Neural crest cell (in vitro differentiated cells): ENCODE measurements around the gene PCCA. TPM values are rescaled to one million over a fixed set of nuclear protein-coding genes. Genes with fewer than 3 reads are reported as not detected.
"Not testable (repeated sequence)": the region's sequence is repeated elsewhere in the genome, so short reads cannot be mapped to it uniquely, and the experiment has no call there.

ENCODE experiments used
- DNase-seq: peaks from one replicate; pipeline ENCODE4 v3.0.0; 2021; ENCODE audit warnings: low read depth, mixed read lengths, low spot score
- H3K27ac Mint-ChIP-seq: one replicate; pipeline ENCODE4 v1.8.0; 2021; ENCODE audit warnings: mild to moderate bottlenecking, mixed read lengths; ENCODE audit not compliant: unreplicated experiment
- H3K27me3 Mint-ChIP-seq: 2 replicates; pipeline ENCODE4 v1.8.0; 2021; ENCODE audit warnings: low read depth, mild to moderate bottlenecking, mixed read lengths
- H3K36me3 Mint-ChIP-seq: 2 replicates; pipeline ENCODE4 v1.8.0; 2021; ENCODE audit warnings: low read depth, mild to moderate bottlenecking, mixed read lengths
- H3K4me1 Mint-ChIP-seq: 2 replicates; pipeline ENCODE4 v1.8.0; 2021; ENCODE audit warnings: mixed read lengths
- H3K4me3 Mint-ChIP-seq: one replicate; pipeline ENCODE4 v1.8.0; 2021; ENCODE audit warnings: mild to moderate bottlenecking, mixed read lengths
- H3K9me3 Mint-ChIP-seq: 2 replicates; pipeline ENCODE4 v1.8.0; 2021; ENCODE audit warnings: mixed read lengths
- CTCF ChIP-seq: fragments of 200-600 bp; sonication (generic); conservative IDR thresholded peaks from 2 replicates; pipeline ENCODE4 v1.5.0; 2021; ENCODE audit warnings: antibody characterized with exemption, mild to moderate bottlenecking
- total RNA-seq: library from RNA; stranded (reverse); gene quantifications from 2 replicates; pipeline ENCODE4 v1.2.1, GENCODE V29; 2021

PCCA gene
- total RNA-seq, 1 donor from 2014 or later = 40.6 TPM

- H3K36me3 Mint-ChIP-seq = peaks cover 4% of the 10 kb centered on the region
- H3K9me3 Mint-ChIP-seq = peaks cover 3% of the 10 kb centered on the region
- no peaks in the 10 kb centered on the region for H3K4me1 Mint-ChIP-seq
- no peaks in the 10 kb centered on the region for H3K27me3 Mint-ChIP-seq
- no peak overlapping the region for H3K4me3 Mint-ChIP-seq
- no peak for TF ChIP-seq CTCF
- no peak for DNase-seq
- H3K27ac Mint-ChIP-seq = no peak overlapping the region
Observed at GRCh38 chr13:100130930-100131511, 42.1 kb downstream of the PCCA start.

- H3K4me3 Mint-ChIP-seq = no peak overlapping the region
- peaks cover 4% of the 10 kb centered on the region for H3K36me3 Mint-ChIP-seq
- H3K27me3 Mint-ChIP-seq = no peaks in the 10 kb centered on the region
- no peak overlapping the region for H3K27ac Mint-ChIP-seq
- H3K4me1 Mint-ChIP-seq = no peaks in the 10 kb centered on the region
- no peak for DNase-seq
- TF ChIP-seq CTCF = no peak
- H3K9me3 Mint-ChIP-seq = peaks cover 3% of the 10 kb centered on the region
Observed at GRCh38 chr13:100131863-100132574, 43.1 kb downstream of the PCCA start.

GRCh38 chr13:100138859-100139491 lies 50.1 kb downstream of the PCCA start:
- TF ChIP-seq CTCF = no peak
- Mint-ChIP-seq H3K27me3 (no peaks in the 10 kb centered on the region), H3K36me3 (peaks cover 19% of the 10 kb centered on the region), H3K27ac (no peak overlapping the region), H3K9me3 (peaks cover 8% of the 10 kb centered on the region), H3K4me3 (no peak overlapping the region), H3K4me1 (no peaks in the 10 kb centered on the region)
- no peak for DNase-seq

GRCh38 chr13:100139817-100140216 lies 50.9 kb downstream of the PCCA start:
- Mint-ChIP-seq H3K27me3 (no peaks in the 10 kb centered on the region), H3K36me3 (peaks cover 25% of the 10 kb centered on the region), H3K9me3 (peaks cover 11% of the 10 kb centered on the region), H3K27ac (no peak overlapping the region), H3K4me3 (no peak overlapping the region), H3K4me1 (no peaks in the 10 kb centered on the region)
- no peak for DNase-seq
- TF ChIP-seq CTCF = no peak

- Mint-ChIP-seq H3K9me3 (peaks cover 14% of the 10 kb centered on the region), H3K27ac (no peak overlapping the region), H3K4me1 (no peaks in the 10 kb centered on the region), H3K36me3 (peaks cover 30% of the 10 kb centered on the region), H3K27me3 (no peaks in the 10 kb centered on the region), H3K4me3 (no peak overlapping the region)
- no peak for DNase-seq
- no peak for TF ChIP-seq CTCF
Observed at GRCh38 chr13:100140441-100140840, 51.5 kb downstream of the PCCA start.

- Mint-ChIP-seq H3K9me3 (peaks cover 14% of the 10 kb centered on the region), H3K36me3 (peaks cover 31% of the 10 kb centered on the region)
- not testable (repeated sequence) for H3K27me3 Mint-ChIP-seq, DNase-seq, H3K27ac Mint-ChIP-seq, H3K4me3 Mint-ChIP-seq, H3K4me1 Mint-ChIP-seq
Observed at GRCh38 chr13:100141461-100141961, 52.6 kb downstream of the PCCA start.
